Measurements from ENCODE around the gene TMEM151B.

- TF ChIP-seq POLR2A (IDR thresholded peaks at IDR 0.05) (no peak), CTCF (IDR thresholded peaks at IDR 0.05) (peak; percentile 41 to 78 (median 63)), EP300 (IDR thresholded peaks at IDR 0.05) (no peak)
Observed at GRCh38 chr6:44338228-44339122, 68.2 kb downstream of the TMEM151B start.

Data from upper lobe of left lung (tissue), 4 donors.